ENCODE data around the gene OSTF1. TPM values are rescaled to one million over a fixed set of nuclear protein-coding genes. Genes with fewer than 3 reads are reported as not detected.
A peak's percentile ranks its signal among the peaks of the same experiment; 100 is the strongest.

Gene OSTF1
- total RNA-seq, 1 donor from 2014 or later: 21.8 TPM

- H3K27me3 Mint-ChIP-seq (ENCODE audit: unreplicated experiment): no peaks in the 10 kb centered on the region
- no peak for DNase-seq (ENCODE audit: extremely low spot score, unreplicated experiment)
- H3K36me3 Mint-ChIP-seq (ENCODE audit: unreplicated experiment): peaks cover 8% of the 10 kb centered on the region
- no peak for TF ChIP-seq CTCF (IDR thresholded peaks at IDR 0.05)
- H3K4me1 Mint-ChIP-seq (ENCODE audit: unreplicated experiment): peaks cover 32% of the 10 kb centered on the region
- no peak overlapping the region for H3K27ac Mint-ChIP-seq (ENCODE audit: unreplicated experiment)
- H3K4me3 Mint-ChIP-seq (ENCODE audit: unreplicated experiment): peak overlapping the region; percentile 44
- no peaks in the 10 kb centered on the region for H3K9me3 Mint-ChIP-seq (ENCODE audit: unreplicated experiment)
Observed at GRCh38 chr9:75085640-75086039, 2.7 kb upstream of the OSTF1 start.

GRCh38 chr9:75086541-75087288 is 1.6 kb upstream of the OSTF1 start:
- H3K4me3 Mint-ChIP-seq (ENCODE audit: unreplicated experiment): peak overlapping the region; percentile 93
- H3K27ac Mint-ChIP-seq (ENCODE audit: unreplicated experiment): peak overlapping the region; percentile 87
- no peak for DNase-seq (ENCODE audit: extremely low spot score, unreplicated experiment)
- no peaks in the 10 kb centered on the region for H3K9me3 Mint-ChIP-seq (ENCODE audit: unreplicated experiment)
- H3K4me1 Mint-ChIP-seq (ENCODE audit: unreplicated experiment): peaks cover 38% of the 10 kb centered on the region
- no peaks in the 10 kb centered on the region for H3K27me3 Mint-ChIP-seq (ENCODE audit: unreplicated experiment)
- no peak for TF ChIP-seq CTCF (IDR thresholded peaks at IDR 0.05)
- peaks cover 7% of the 10 kb centered on the region for H3K36me3 Mint-ChIP-seq (ENCODE audit: unreplicated experiment)

DNA sequence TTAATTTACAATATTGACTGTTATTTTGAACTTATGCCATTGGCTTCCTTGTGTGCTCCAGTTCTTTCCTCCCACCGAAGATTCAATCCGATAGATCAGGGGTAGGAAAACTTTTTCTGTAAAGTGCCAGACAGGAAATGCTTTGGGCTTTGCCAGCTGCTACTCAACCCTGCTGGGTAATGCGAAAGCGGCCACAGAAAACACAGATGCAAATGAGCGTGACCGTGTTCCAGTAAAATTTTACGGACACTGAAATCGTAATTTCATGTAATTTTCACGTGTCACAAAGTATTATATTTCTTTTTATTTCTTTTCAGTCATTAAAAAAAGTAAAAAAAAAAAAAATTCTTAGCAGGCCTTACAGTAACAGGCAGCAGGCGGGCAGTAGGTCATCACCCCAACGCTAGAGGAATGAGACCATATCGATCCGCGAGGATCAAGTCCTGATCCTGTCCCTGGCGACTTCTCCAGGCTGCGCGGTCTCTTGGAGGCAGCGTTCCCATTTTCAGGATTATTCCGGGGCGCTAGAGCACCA is 958 bp upstream of the OSTF1 start:
- Mint-ChIP-seq H3K27ac (ENCODE audit: unreplicated experiment) (peak overlapping the region; percentile 87), H3K27me3 (ENCODE audit: unreplicated experiment) (no peaks in the 10 kb centered on the region), H3K9me3 (ENCODE audit: unreplicated experiment) (no peaks in the 10 kb centered on the region), H3K4me1 (ENCODE audit: unreplicated experiment) (peaks cover 38% of the 10 kb centered on the region), H3K4me3 (ENCODE audit: unreplicated experiment) (peak overlapping the region; percentile 93), H3K36me3 (ENCODE audit: unreplicated experiment) (peaks cover 3% of the 10 kb centered on the region)
- no peak for DNase-seq (ENCODE audit: extremely low spot score, unreplicated experiment)
- TF ChIP-seq CTCF (IDR thresholded peaks at IDR 0.05): no peak

DNA sequence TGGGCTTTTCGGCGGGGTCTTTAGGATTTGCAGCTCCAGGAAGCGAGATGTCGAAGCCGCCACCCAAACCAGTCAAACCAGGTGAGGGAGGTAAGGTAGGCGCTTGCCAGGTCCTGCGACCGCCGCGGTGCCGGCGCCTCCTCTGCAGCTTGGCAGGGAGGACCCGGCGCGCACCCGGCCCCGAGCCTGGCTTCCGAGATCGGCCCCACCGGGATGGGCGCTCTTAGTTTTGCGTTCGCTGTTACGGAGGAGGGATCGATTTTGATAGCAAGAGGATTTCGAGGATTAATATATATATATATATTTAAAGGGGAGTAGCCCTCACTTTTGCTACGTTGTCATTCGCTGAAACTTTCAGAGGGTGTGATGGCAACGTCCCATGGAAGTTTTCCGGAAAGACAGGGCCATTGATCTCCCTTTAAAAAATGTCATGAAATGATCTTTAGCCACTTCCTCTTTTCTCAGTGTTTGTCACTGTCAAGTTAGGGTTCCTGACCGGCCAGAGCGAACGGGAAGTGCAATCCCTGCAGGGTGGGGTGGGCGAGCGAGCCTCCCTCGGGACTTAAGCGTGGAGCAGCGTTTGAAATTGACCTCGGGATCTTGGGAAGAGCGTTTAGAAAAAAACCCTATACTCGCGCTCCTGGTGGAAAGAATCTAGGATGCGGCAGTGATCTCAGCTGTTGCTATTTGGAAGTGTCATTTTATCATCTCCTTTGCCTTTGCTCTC is 495 bp downstream of the OSTF1 start:
- Mint-ChIP-seq H3K9me3 (ENCODE audit: unreplicated experiment) (no peaks in the 10 kb centered on the region), H3K4me1 (ENCODE audit: unreplicated experiment) (peaks cover 35% of the 10 kb centered on the region), H3K27ac (ENCODE audit: unreplicated experiment) (peak overlapping the region; percentile 95), H3K4me3 (ENCODE audit: unreplicated experiment) (peak overlapping the region; percentile 99), H3K27me3 (ENCODE audit: unreplicated experiment) (no peaks in the 10 kb centered on the region), H3K36me3 (ENCODE audit: unreplicated experiment) (no peaks in the 10 kb centered on the region)
- peak; percentile 47 for TF ChIP-seq CTCF (IDR thresholded peaks at IDR 0.05)
- DNase-seq (ENCODE audit: extremely low spot score, unreplicated experiment): no peak

DNA sequence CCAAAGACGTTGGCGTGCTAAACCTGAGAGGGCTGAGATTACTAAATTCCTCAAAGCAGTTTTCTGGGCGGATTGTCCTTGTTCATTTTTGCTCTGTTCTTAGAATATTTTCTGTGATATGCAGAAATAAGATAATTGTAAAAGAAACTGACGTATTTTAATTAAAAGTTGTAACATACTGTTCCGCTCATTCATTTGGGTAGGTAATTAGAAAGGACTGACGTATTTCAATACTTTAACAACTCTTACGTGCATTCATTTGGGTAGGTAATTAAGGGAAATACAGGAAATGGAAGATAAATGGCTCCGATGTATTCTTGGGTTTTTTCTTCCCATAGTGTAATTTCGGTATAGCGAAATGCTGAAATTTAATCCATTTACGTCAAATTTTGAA is 1.1 kb downstream of the OSTF1 start:
- peak overlapping the region; percentile 95 for H3K27ac Mint-ChIP-seq (ENCODE audit: unreplicated experiment)
- H3K36me3 Mint-ChIP-seq (ENCODE audit: unreplicated experiment): no peaks in the 10 kb centered on the region
- no peak for DNase-seq (ENCODE audit: extremely low spot score, unreplicated experiment)
- no peaks in the 10 kb centered on the region for H3K9me3 Mint-ChIP-seq (ENCODE audit: unreplicated experiment)
- H3K4me3 Mint-ChIP-seq (ENCODE audit: unreplicated experiment): peak overlapping the region; percentile 99
- peaks cover 32% of the 10 kb centered on the region for H3K4me1 Mint-ChIP-seq (ENCODE audit: unreplicated experiment)
- TF ChIP-seq CTCF (IDR thresholded peaks at IDR 0.05): no peak
- H3K27me3 Mint-ChIP-seq (ENCODE audit: unreplicated experiment): no peaks in the 10 kb centered on the region

All from osteocyte (in vitro differentiated cells).